ENCODE results near the gene SLC25A4.
"Not testable (repeated sequence)": the region's sequence is repeated elsewhere in the genome, so short reads cannot be mapped to it uniquely, and the experiment has no call there.

Gene SLC25A4

GRCh38 chr4:185186769-185187168 lies 43.7 kb downstream of the SLC25A4 start:
- no peak for DNase-seq

GRCh38 chr4:185189606-185190305 lies 46.7 kb downstream of the SLC25A4 start:
- no peak for DNase-seq

GRCh38 chr4:185190306-185190856 lies 47.3 kb downstream of the SLC25A4 start:
- no peak for DNase-seq

- DNase-seq, result no peak
Observed at GRCh38 chr4:185192059-185192458, 49.0 kb downstream of the SLC25A4 start.

- no peak for DNase-seq
Observed at GRCh38 chr4:185194924-185195888, 52.1 kb downstream of the SLC25A4 start.

- DNase-seq, result no peak
Observed at GRCh38 chr4:185196437-185196836, 53.4 kb downstream of the SLC25A4 start.

- not testable (repeated sequence) for DNase-seq
Observed at GRCh38 chr4:185198189-185198588, 55.1 kb downstream of the SLC25A4 start.
